Loucy (cell line): ENCODE data around the gene GLDN.

ENCODE experiments used
- EZH2phosphoT487 ChIP-seq: fragments of 200-600 bp; IDR thresholded peaks from 2 replicates; pipeline ENCODE4 v1.6.1; 2018; ENCODE audit warnings: antibody characterized with exemption, mild to moderate bottlenecking, moderate library complexity, borderline replicate concordance
- TF ChIP-seq, protein P1 (sequence below): fragments of 200-600 bp; sonication (generic); conservative IDR thresholded peaks from 2 replicates; pipeline ENCODE4 v1.5.1; 2014; ENCODE audit warnings: mild to moderate bottlenecking, antibody characterized with exemption, low read length

DNA sequence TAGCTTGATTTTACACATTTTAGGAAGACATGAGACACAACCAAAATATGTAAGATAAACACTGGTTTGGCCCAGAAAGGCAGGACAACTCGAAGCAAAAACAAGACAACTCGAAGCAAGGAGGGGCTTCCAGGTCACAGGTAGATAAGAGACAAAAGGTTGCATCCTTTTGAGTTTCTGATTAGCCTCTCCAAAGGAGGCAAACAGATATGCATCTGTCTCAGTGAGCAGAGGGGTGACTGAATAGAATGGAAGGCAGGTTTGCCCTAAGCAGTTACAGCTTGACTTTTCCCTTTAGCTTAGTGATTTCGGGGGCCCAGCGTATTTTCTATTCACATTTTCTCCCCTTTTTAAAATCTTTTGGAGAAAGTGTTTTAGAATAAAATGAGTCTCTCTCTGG, 74.7 kb downstream of the GLDN start:
- TF ChIP-seq, protein P1, sequence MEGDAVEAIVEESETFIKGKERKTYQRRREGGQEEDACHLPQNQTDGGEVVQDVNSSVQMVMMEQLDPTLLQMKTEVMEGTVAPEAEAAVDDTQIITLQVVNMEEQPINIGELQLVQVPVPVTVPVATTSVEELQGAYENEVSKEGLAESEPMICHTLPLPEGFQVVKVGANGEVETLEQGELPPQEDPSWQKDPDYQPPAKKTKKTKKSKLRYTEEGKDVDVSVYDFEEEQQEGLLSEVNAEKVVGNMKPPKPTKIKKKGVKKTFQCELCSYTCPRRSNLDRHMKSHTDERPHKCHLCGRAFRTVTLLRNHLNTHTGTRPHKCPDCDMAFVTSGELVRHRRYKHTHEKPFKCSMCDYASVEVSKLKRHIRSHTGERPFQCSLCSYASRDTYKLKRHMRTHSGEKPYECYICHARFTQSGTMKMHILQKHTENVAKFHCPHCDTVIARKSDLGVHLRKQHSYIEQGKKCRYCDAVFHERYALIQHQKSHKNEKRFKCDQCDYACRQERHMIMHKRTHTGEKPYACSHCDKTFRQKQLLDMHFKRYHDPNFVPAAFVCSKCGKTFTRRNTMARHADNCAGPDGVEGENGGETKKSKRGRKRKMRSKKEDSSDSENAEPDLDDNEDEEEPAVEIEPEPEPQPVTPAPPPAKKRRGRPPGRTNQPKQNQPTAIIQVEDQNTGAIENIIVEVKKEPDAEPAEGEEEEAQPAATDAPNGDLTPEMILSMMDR = no peak
- TF ChIP-seq EZH2phosphoT487 = no peak
